ENCODE data around the gene TEX26.

The TEX26 gene

DNA sequence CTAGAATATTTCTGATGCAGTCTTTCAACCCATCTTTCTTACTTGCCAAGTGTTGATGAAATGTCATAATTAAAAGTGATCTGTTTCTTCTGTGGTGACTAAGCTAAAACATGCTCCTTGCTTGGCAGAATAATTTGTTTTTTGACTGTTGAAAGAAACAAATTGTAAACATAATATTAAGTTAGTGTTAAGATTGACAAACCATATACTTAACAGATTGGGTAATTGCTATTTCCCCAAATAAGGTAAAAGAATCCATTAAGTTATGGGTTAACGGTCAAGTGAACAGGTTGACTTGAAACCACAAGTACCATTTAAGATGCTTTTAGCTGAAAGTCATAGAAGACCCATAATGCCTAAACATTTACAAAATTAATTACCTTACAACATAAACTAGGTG, 62.9 kb downstream of the TEX26 start:
- Mint-ChIP-seq H3K4me1 (peaks cover 10% of the 10 kb centered on the region), H3K27ac (no peak overlapping the region), H3K4me3 (no peak overlapping the region), H3K36me3 (ENCODE audit: low read depth) (no peaks in the 10 kb centered on the region), H3K27me3 (ENCODE audit: low read depth, poor library complexity) (no peaks in the 10 kb centered on the region), H3K9me3 (no peaks in the 10 kb centered on the region)
- DNase-seq, result no peak
- TF ChIP-seq, protein P1, sequence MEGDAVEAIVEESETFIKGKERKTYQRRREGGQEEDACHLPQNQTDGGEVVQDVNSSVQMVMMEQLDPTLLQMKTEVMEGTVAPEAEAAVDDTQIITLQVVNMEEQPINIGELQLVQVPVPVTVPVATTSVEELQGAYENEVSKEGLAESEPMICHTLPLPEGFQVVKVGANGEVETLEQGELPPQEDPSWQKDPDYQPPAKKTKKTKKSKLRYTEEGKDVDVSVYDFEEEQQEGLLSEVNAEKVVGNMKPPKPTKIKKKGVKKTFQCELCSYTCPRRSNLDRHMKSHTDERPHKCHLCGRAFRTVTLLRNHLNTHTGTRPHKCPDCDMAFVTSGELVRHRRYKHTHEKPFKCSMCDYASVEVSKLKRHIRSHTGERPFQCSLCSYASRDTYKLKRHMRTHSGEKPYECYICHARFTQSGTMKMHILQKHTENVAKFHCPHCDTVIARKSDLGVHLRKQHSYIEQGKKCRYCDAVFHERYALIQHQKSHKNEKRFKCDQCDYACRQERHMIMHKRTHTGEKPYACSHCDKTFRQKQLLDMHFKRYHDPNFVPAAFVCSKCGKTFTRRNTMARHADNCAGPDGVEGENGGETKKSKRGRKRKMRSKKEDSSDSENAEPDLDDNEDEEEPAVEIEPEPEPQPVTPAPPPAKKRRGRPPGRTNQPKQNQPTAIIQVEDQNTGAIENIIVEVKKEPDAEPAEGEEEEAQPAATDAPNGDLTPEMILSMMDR (IDR thresholded peaks at IDR 0.05), result no peak

DNA sequence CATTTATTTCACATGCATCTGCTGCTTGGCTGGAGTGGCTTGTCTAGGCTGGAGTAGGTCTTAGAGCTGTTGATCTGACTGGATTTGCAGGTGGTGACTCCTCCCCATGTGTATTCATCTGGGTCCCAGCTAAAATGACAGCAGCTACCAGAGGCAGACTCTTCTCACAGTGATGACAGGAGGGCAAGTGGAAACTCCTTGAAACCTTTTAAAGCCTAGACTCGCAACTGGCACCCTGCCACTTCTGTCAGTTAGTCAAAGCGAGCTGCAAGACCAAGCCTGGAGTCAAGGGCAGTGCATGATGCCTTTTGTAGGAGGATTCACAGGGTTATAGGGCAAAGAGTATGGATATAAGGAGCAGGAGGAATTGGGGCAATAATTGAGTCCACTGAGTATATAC, 65.2 kb downstream of the TEX26 start:
- Mint-ChIP-seq H3K27me3 (ENCODE audit: low read depth, poor library complexity) (peaks cover 3% of the 10 kb centered on the region), H3K27ac (no peak overlapping the region), H3K4me1 (peaks cover 20% of the 10 kb centered on the region), H3K9me3 (no peaks in the 10 kb centered on the region), H3K4me3 (no peak overlapping the region), H3K36me3 (ENCODE audit: low read depth) (no peaks in the 10 kb centered on the region)
- DNase-seq, result no peak
- TF ChIP-seq, protein P1 (IDR thresholded peaks at IDR 0.05), result no peak

DNA sequence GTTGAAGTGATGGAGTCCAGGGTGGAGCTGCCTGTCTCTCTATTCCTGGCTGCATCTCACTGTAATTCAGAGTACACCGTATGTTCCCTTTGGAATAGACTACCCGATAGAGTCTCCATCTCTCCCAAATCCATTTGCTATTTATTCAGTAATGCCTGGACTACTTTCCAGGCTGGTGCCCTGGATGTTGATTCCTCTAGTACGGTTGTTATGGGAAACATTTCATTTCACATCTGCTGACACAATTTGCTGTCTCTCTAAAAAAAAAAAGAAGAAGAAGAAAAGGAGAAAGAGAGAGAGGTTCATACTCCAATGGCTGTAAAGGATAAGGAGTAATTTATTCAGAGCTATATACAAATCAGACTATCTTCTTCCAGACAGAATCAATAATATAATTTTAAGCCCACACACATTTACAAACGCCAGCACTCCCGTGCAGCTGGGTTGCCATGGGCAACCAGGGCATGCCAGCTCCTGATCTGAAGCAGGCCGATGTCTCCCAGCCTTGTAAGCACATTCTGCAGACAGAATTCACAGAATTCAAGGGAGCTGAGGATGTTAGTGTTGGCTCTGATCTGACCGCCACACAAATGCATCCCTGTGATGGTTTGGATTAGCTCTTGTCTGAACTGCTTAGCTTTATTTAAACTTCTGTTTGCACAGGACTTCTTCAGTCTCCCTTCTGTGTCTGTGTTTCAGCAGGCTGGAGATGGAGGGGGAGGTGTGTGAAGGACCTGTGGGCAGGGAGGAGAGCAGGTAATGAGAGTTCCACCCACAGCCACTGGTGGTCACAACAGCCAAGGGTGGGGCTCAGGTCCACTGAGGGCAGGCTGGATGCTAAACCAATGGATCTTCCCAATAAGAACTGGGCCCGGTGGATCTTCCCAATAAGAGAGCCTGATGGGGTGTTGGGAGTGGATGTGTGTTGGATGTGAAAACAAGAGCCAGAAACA, 66.0 kb downstream of the TEX26 start:
- H3K9me3 Mint-ChIP-seq, result no peaks in the 10 kb centered on the region
- no peaks in the 10 kb centered on the region for H3K36me3 Mint-ChIP-seq (ENCODE audit: low read depth)
- no peak overlapping the region for H3K4me3 Mint-ChIP-seq
- H3K27me3 Mint-ChIP-seq (ENCODE audit: low read depth, poor library complexity), result peaks cover 3% of the 10 kb centered on the region
- DNase-seq, result no peak
- TF ChIP-seq, protein P1 (IDR thresholded peaks at IDR 0.05), result no peak
- peaks cover 20% of the 10 kb centered on the region for H3K4me1 Mint-ChIP-seq
- no peak overlapping the region for H3K27ac Mint-ChIP-seq

DNA sequence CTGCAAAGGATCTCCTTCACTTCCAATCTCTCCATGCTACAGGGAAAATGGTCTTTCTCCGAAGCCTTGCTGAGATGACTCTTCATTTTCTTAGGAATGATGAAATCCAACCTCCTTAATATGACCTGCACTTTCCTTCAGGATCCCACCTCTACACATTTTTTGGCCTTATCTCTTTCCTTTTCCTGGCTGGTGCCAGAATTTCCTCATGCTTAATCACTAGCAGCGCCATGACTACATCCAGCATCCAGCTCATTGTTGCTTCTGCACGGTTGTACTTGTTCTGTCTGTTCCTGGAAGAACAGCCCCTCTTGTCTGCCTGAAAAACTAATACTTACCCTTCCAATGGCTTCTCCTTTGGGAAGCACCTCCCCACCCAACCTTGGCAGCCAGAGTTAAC, 68.4 kb downstream of the TEX26 start:
- Mint-ChIP-seq H3K4me3 (no peak overlapping the region), H3K36me3 (ENCODE audit: low read depth) (no peaks in the 10 kb centered on the region), H3K27ac (no peak overlapping the region), H3K4me1 (peaks cover 20% of the 10 kb centered on the region), H3K27me3 (ENCODE audit: low read depth, poor library complexity) (peaks cover 6% of the 10 kb centered on the region), H3K9me3 (no peaks in the 10 kb centered on the region)
- TF ChIP-seq, protein P1 (IDR thresholded peaks at IDR 0.05), result no peak
- DNase-seq, result no peak

DNA sequence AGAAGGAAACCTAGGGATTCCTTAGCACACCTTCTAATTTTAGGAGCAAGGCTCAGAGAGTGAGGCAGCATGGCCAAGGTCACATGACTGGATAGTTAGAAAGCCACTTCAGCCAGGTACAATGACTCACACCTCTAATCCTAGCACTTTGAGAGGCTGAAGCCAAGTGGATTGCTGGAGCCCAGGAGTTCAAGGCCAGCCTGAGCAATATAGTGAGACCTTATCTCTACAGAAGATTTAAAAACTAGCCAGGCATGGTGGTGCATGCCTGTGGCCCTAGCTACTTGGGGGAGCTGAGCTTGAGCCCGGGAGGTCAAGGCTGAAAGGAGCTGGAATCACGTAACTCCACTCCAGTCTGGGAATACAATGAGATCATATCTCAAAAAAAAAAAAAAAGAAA, 69.2 kb downstream of the TEX26 start:
- no peak overlapping the region for H3K4me3 Mint-ChIP-seq
- H3K36me3 Mint-ChIP-seq (ENCODE audit: low read depth), result no peaks in the 10 kb centered on the region
- TF ChIP-seq, protein P1 (IDR thresholded peaks at IDR 0.05), result no peak
- DNase-seq, result no peak
- H3K27ac Mint-ChIP-seq, result no peak overlapping the region
- H3K9me3 Mint-ChIP-seq, result no peaks in the 10 kb centered on the region
- H3K4me1 Mint-ChIP-seq, result peaks cover 20% of the 10 kb centered on the region
- peaks cover 6% of the 10 kb centered on the region for H3K27me3 Mint-ChIP-seq (ENCODE audit: low read depth, poor library complexity)

DNA sequence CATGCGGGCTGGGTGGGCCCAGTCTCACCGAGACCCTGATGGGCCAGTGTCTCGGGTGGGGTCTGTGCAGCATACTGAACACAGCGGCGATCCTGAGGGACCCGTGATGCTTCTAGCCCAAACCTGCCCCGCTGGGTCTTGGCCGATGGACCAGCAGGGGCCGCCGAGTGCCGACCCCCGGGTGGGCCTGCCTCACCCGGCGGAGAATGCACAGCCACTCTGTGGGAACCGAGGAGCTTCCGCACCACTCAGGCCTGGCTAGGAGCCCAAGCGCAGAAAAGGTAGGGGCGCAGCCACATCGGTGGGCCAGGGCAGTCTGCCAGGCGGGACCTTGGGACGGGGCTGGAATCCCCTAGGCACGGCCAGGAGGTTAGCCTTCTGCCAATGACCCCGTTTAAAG, 72.6 kb downstream of the TEX26 start:
- no peak for DNase-seq
- H3K27ac Mint-ChIP-seq, result no peak overlapping the region
- no peaks in the 10 kb centered on the region for H3K9me3 Mint-ChIP-seq
- H3K4me3 Mint-ChIP-seq, result no peak overlapping the region
- H3K27me3 Mint-ChIP-seq (ENCODE audit: low read depth, poor library complexity), result peaks cover 6% of the 10 kb centered on the region
- TF ChIP-seq, protein P1 (IDR thresholded peaks at IDR 0.05), result no peak
- H3K36me3 Mint-ChIP-seq (ENCODE audit: low read depth), result no peaks in the 10 kb centered on the region
- peaks cover 12% of the 10 kb centered on the region for H3K4me1 Mint-ChIP-seq
